Aorta (tissue), 5 donors: ENCODE results near the gene PTPRG. TPM values are rescaled to one million over a fixed set of nuclear protein-coding genes. Genes with fewer than 3 reads are reported as not detected.
A peak's percentile ranks its signal among the peaks of the same experiment; 100 is the strongest.

Experiments
- ATAC-seq: fragments of 200-7000 bp; cut with Tn5 transposase; one replicate; pipeline ENCODE4 v1.9.1; 2022; ENCODE audit warnings: moderate library complexity; ENCODE audit not compliant: low FRiP score
- DNase-seq, 2 donors: peaks; one replicate each; pipeline ENCODE4 v3.0.0-alpha.2; 2020
- H3K27ac ChIP-seq, 2 donors: one replicate each; pipeline ENCODE4 v1.5.1; 2013; ENCODE audit warnings: low read length in 2 of 2, mild to moderate bottlenecking in 2 of 2, moderate library complexity in 2 of 2, control low read depth in 1 of 2, inconsistent platforms in 1 of 2, low read depth in 1 of 2
- H3K27me3 ChIP-seq, 2 donors: one replicate each; pipeline ENCODE4 v1.6.1; 2013; ENCODE audit warnings: control low read depth in 1 of 2, low read length in 1 of 2, mild to moderate bottlenecking in 1 of 2, moderate library complexity in 1 of 2; ENCODE audit not compliant: insufficient read depth in 2 of 2, control insufficient read depth in 1 of 2
- H3K36me3 ChIP-seq, 2 donors: one replicate each; pipeline ENCODE4 v1.6.1; 2013; ENCODE audit warnings: control low read depth in 1 of 2, low read length in 1 of 2, mild to moderate bottlenecking in 1 of 2; ENCODE audit not compliant: insufficient read depth in 2 of 2, control insufficient read depth in 1 of 2
- H3K4me1 ChIP-seq, 2 donors: one replicate each; pipeline ENCODE4 v1.6.1; 2013; ENCODE audit warnings: low read length in 2 of 2, control low read depth in 1 of 2, mild to moderate bottlenecking in 1 of 2, moderate library complexity in 1 of 2; ENCODE audit not compliant: insufficient read depth in 2 of 2, control insufficient read depth in 1 of 2
- H3K4me3 ChIP-seq, 2 donors: one replicate each; pipeline ENCODE4 v1.5.1; 2013; ENCODE audit warnings: low read length in 2 of 2, control low read depth in 1 of 2, mild to moderate bottlenecking in 1 of 2
- H3K9me3 ChIP-seq: one replicate; pipeline ENCODE4 v1.6.1; 2013; ENCODE audit warnings: mild to moderate bottlenecking, low read length; ENCODE audit not compliant: control insufficient read depth
- WGBS, 2 donors: extraction: QIAGEN DNeasy Blood & Tissue Kit; methylation state at CpG; one replicate each; pipeline ENCODE4 v1.1.7; 2013; 5-methylcytosine and 5-hydroxymethylcytosine counted together
- intact Hi-C, 2 donors: fragments of 100-400 bp; cut with DNase I; formaldehyde crosslinking; loops; one replicate each; pipeline versions ENCODE4 v1.14.2 to v1.15.0; 2022
- polyA plus RNA-seq, 2 donors: library from polyadenylated mRNA; stranded (reverse); fragments of 200-250 nt; gene quantifications; one replicate each; pipeline ENCODE4 v1.2.3, GENCODE V29; 2013
- total RNA-seq, 2 donors: library from RNA; stranded (reverse); fragmentation: NEBNext Ultra II Directional; extraction: Animal tissue kit (Norgen Biotek cat#: 25700); gene quantifications; one replicate each; pipeline ENCODE4 v1.2.1, GENCODE V29; 2021
- donor health status: healthy with polysubstance abuse.
- donor health status: Bipolar disorder and iron deficiency.
- donor health status: DM: no; HTN: no; CAD: no.
- donor health status: DM: no; HTN: no; CAD: no.
- donor health status: DM: yes; HTN: yes; CAD: no.

The PTPRG gene
- total and polyA plus RNA-seq, 4 donors: 5.3 to 150 (median 52.4) TPM

- Histone ChIP-seq H3K9me3 (no peaks in the 10 kb centered on the region), H3K27ac (peak overlapping the region in 1 of 2 donors; percentile 44)
Observed at GRCh38 chr3:62131620-62132019, 570.2 kb downstream of the PTPRG start.

GRCh38 chr3:62132027-62132602, 570.7 kb downstream of the PTPRG start:
- Histone ChIP-seq H3K4me1 (peaks cover 4 to 12% of the 10 kb centered on the region in 2 donors), H3K27me3 (no peaks in the 10 kb centered on the region), H3K9me3 (no peaks in the 10 kb centered on the region), H3K4me3 (no peak overlapping the region), H3K27ac (peak overlapping the region in 1 of 2 donors; percentile 44), H3K36me3 (no peaks in the 10 kb centered on the region)
- 16% methylated on average over 3 of the region's 3 CpGs for WGBS, 2 donors
- DNase-seq: no peak
- intact Hi-C loops: no loop called here
- ATAC-seq: peak; percentile 50

More at GRCh38 chr3:62131620-62132019, 570.2 kb downstream of the PTPRG start:
- Histone ChIP-seq H3K4me3 (no peak overlapping the region), H3K36me3 (no peaks in the 10 kb centered on the region), H3K27me3 (no peaks in the 10 kb centered on the region), H3K4me1 (peaks cover 4 to 12% of the 10 kb centered on the region in 2 donors)
- ATAC-seq (no peak), DNase-seq (no peak)
- 49 to 63% methylated on average over 3 of the region's 3 CpGs for WGBS, 2 donors
- intact Hi-C loops: no loop called here

- H3K27ac ChIP-seq: no peak overlapping the region
- no peaks in the 10 kb centered on the region for H3K27me3 ChIP-seq
- 87 to 89% methylated on average over 5 of the region's 5 CpGs for WGBS, 2 donors
- no peak overlapping the region for H3K4me3 ChIP-seq
- H3K4me1 ChIP-seq: peaks cover 4 to 12% of the 10 kb centered on the region in 2 donors
- H3K9me3 ChIP-seq: no peaks in the 10 kb centered on the region
- no peak for DNase-seq
- H3K36me3 ChIP-seq: no peaks in the 10 kb centered on the region
- intact Hi-C loops: no loop called here
- ATAC-seq: no peak
Observed at GRCh38 chr3:62133015-62133414, 571.6 kb downstream of the PTPRG start.

GRCh38 chr3:62134061-62134496, 572.7 kb downstream of the PTPRG start:
- ATAC-seq (peak; percentile 35), DNase-seq (peak in 1 of 2 donors; percentile 49)
- intact Hi-C loops: no loop called here
- peak overlapping the region in 1 of 2 donors; percentile 0 for H3K27ac ChIP-seq
- H3K4me1 ChIP-seq: peaks cover 4 to 8% of the 10 kb centered on the region in 2 donors
- no peaks in the 10 kb centered on the region for H3K9me3 ChIP-seq
- 5 to 8% methylated on average over 6 of the region's 6 CpGs for WGBS, 2 donors
- H3K4me3 ChIP-seq: no peak overlapping the region
- H3K36me3 ChIP-seq: no peaks in the 10 kb centered on the region
- no peaks in the 10 kb centered on the region for H3K27me3 ChIP-seq

- WGBS, 2 donors: 25 to 36% methylated on average over 7 of the region's 7 CpGs
- H3K4me3 ChIP-seq: no peak overlapping the region
- DNase-seq (no peak), ATAC-seq (no peak)
- H3K27me3 ChIP-seq: no peaks in the 10 kb centered on the region
- peaks cover 4 to 13% of the 10 kb centered on the region in 2 donors for H3K4me1 ChIP-seq
- peak overlapping the region in 1 of 2 donors; percentile 74 for H3K27ac ChIP-seq
- intact Hi-C loops: no loop called here
- H3K36me3 ChIP-seq: no peaks in the 10 kb centered on the region
- no peaks in the 10 kb centered on the region for H3K9me3 ChIP-seq
Observed at GRCh38 chr3:62135741-62136140, 574.4 kb downstream of the PTPRG start.

GRCh38 chr3:62139957-62140356, 578.6 kb downstream of the PTPRG start:
- H3K27ac ChIP-seq: peak overlapping the region in 1 of 2 donors; percentile 58
- intact Hi-C loops: no loop called here
- no peaks in the 10 kb centered on the region for H3K9me3 ChIP-seq
- H3K36me3 ChIP-seq: no peaks in the 10 kb centered on the region
- no peak overlapping the region for H3K4me3 ChIP-seq
- WGBS, 2 donors: 6 to 15% methylated on average over 6 of the region's 6 CpGs
- DNase-seq (peak in 1 of 2 donors; percentile 65), ATAC-seq (peak; percentile 67)
- H3K27me3 ChIP-seq: no peaks in the 10 kb centered on the region
- H3K4me1 ChIP-seq: peaks cover 2 to 10% of the 10 kb centered on the region in 2 donors

- Histone ChIP-seq H3K36me3 (no peaks in the 10 kb centered on the region), H3K4me1 (peaks cover 0 to 8% of the 10 kb centered on the region in 2 donors), H3K27me3 (no peaks in the 10 kb centered on the region), H3K9me3 (no peaks in the 10 kb centered on the region), H3K27ac (peak overlapping the region in 1 of 2 donors; percentile 3), H3K4me3 (no peak overlapping the region)
- ATAC-seq (no peak), DNase-seq (no peak)
- intact Hi-C loops: no loop called here
- 83 to 84% methylated on average over 9 of the region's 9 CpGs for WGBS, 2 donors
Observed at GRCh38 chr3:62142331-62143085, 581.1 kb downstream of the PTPRG start.

- H3K27ac ChIP-seq: peak overlapping the region in 1 of 2 donors; percentile 69
- no peaks in the 10 kb centered on the region for H3K36me3 ChIP-seq
- H3K27me3 ChIP-seq: no peaks in the 10 kb centered on the region
- intact Hi-C loops: no loop called here
- WGBS, 2 donors: 73 to 79% methylated on average over 6 of the region's 6 CpGs
- DNase-seq: no peak
- no peak overlapping the region for H3K4me3 ChIP-seq
- no peaks in the 10 kb centered on the region for H3K9me3 ChIP-seq
- no peak for ATAC-seq
- H3K4me1 ChIP-seq: peaks cover 0 to 8% of the 10 kb centered on the region in 2 donors
Observed at GRCh38 chr3:62143843-62144450, 582.6 kb downstream of the PTPRG start.
